K562 (cell line): ENCODE data around the gene MPV17L2. TPM values are rescaled to one million over a fixed set of nuclear protein-coding genes. Genes with fewer than 3 reads are reported as not detected.

Source experiments
- COPS2 ChIP-seq: fragments of 450-650 bp; conservative IDR thresholded peaks from 2 replicates; pipeline ENCODE4 v1.6.1; 2016; ENCODE audit warnings: mild to moderate bottlenecking, moderate library complexity
- CREB3 ChIP-seq: fragments of 450-650 bp; conservative IDR thresholded peaks from 2 replicates; pipeline ENCODE4 v1.6.1; 2016; ENCODE audit warnings: missing genetic modification characterization, low read depth, mild to moderate bottlenecking, missing compliant biosample characterization, moderate library complexity
- EGR1 ChIP-seq: fragments of 450-650 bp; conservative IDR thresholded peaks from 2 replicates; pipeline ENCODE4 v1.6.1; 2017; ENCODE audit warnings: mild to moderate bottlenecking
- HDAC2 ChIP-seq: fragments of 450-650 bp; IDR thresholded peaks from 2 replicates; pipeline ENCODE4 v1.6.1; 2016; ENCODE audit warnings: mild to moderate bottlenecking
- NFATC3 ChIP-seq: fragments of 450-650 bp; IDR thresholded peaks from 2 replicates; pipeline ENCODE4 v1.6.1; 2017; ENCODE audit warnings: mild to moderate bottlenecking
- PBX2 ChIP-seq, 2 experiments: IDR thresholded peaks in 1 of 2; conservative IDR thresholded peaks in 1 of 2; 2 replicates each; pipeline ENCODE4 v1.6.1; 2016; ENCODE audit warnings: low read depth in 2 of 2, mild to moderate bottlenecking in 1 of 2, missing compliant biosample characterization in 1 of 2, missing genetic modification characterization in 1 of 2, moderate library complexity in 1 of 2
- RBM15 ChIP-seq: fragments of 200-400 bp; formaldehyde crosslinking; IDR thresholded peaks from 2 replicates; pipeline ENCODE4 v1.6.1; 2018; ENCODE audit warnings: mild to moderate bottlenecking, low read length, moderate library complexity; ENCODE audit not compliant: insufficient read depth
- RFX1 ChIP-seq: fragments of 450-650 bp; IDR thresholded peaks from 2 replicates; pipeline ENCODE4 v1.6.1; 2016; ENCODE audit warnings: mild to moderate bottlenecking, moderate library complexity
- STAT5A ChIP-seq: IDR thresholded peaks from 2 replicates; pipeline ENCODE4 v1.6.1; 2012; ENCODE audit warnings: low read length, inconsistent platforms, borderline replicate concordance
- TCF7L2 ChIP-seq: fragments of 150-350 bp; IDR thresholded peaks from 2 replicates; pipeline ENCODE4 v1.6.1; 2016; ENCODE audit warnings: low read depth, mild to moderate bottlenecking, low read length, moderate library complexity
- XRCC3 ChIP-seq: fragments of 450-650 bp; IDR thresholded peaks from 2 replicates; pipeline ENCODE4 v1.6.1; 2017; ENCODE audit warnings: mild to moderate bottlenecking, moderate library complexity
- ZBTB34 ChIP-seq: fragments of 250-450 bp; sonication (Bioruptor Pico); IDR thresholded peaks from 2 replicates; pipeline ENCODE4 v1.8.0; 2021; ENCODE audit warnings: mild to moderate bottlenecking, moderate library complexity
- ZBTB7A ChIP-seq: IDR thresholded peaks from 2 replicates; pipeline ENCODE4 v1.6.1; 2011; ENCODE audit warnings: low read depth, mild to moderate bottlenecking, low read length, moderate library complexity, borderline replicate concordance; ENCODE audit not compliant: control insufficient read depth
- ZNF134 ChIP-seq: fragments of 250-450 bp; sonication (Bioruptor Pico); conservative IDR thresholded peaks from 2 replicates; pipeline ENCODE4 v1.4.0; 2020
- ZNF224 ChIP-seq: sonication (generic); formaldehyde crosslinking; IDR thresholded peaks from 2 replicates; pipeline ENCODE4 v1.8.0; 2022; ENCODE audit warnings: mild to moderate bottlenecking, missing genetic modification reagents
- polyA plus RNA-seq, 8 experiments: library from polyadenylated mRNA; depleted of rRNA in 4 of 8; stranded (reverse) in 5 of 8; unstranded in 3 of 8; fragments of >200 nt; fragmentation: Nextera tagmentation in 2 of 8; fragmentation: Illumina TruSeq in 1 of 8; extraction: Ambion mirVana in 2 of 8; extraction: Trizol in 1 of 8; gene quantifications; 2 replicates each; pipeline versions ENCODE4 v1.2.1 to v1.2.3, GENCODE V29; 2011 to 2014; ENCODE audit warnings: inconsistent platforms in 1 of 8, missing spikeins in 1 of 8
- total RNA-seq, 7 experiments: library from RNA; depleted of rRNA in 6 of 7; stranded (reverse); fragments of >200 nt in 6 of 7; fragmentation: Illumina TruSeq in 2 of 7; extraction: Trizol in 2 of 7; gene quantifications; 2 replicates each; pipeline versions ENCODE4 v1.2.1 to v1.2.3, GENCODE V29; 2011 to 2021; ENCODE audit warnings: low replicate concordance in 1 of 7
- TF ChIP-seq, protein P1 (sequence below): fragments of 450-650 bp; IDR thresholded peaks from 2 replicates; pipeline ENCODE4 v1.6.1; 2017; ENCODE audit warnings: antibody characterized with exemption, mild to moderate bottlenecking
- TF ChIP-seq, protein P2 (sequence below): IDR thresholded peaks from 2 replicates; pipeline ENCODE4 v1.6.1; 2011; ENCODE audit warnings: borderline replicate concordance, low read depth, mild to moderate bottlenecking, moderate library complexity, low read length; ENCODE audit not compliant: insufficient read depth, poor library complexity, severe bottlenecking

The MPV17L2 gene
- total and polyA plus RNA-seq, 9 of the 15 experiments (the other 6 are each of a cell fraction or from before 2014, with no cell fraction given) = 10.6 to 60.2 (median 28.5) TPM

DNA sequence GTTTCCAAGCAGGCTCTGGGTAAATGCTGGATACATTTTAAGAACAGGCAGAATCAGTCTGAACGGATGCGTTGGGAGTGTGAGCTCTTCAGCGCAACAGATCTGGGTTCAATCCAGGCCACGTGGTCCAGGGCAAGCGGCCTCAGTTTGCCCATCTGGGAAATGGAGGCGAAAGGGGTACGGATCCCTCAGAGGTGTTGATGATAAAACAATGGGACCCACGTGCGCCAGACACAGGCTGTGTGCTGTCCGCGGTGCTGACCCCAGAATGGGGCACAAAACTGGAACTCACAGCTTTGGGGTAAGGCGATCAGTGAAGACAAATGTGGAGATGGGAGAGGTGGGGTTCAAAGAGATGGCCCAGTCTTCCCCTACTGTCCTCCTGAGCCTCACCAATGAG lies 46.3 kb downstream of the MPV17L2 start (continued):
- TF ChIP-seq, protein P1, sequence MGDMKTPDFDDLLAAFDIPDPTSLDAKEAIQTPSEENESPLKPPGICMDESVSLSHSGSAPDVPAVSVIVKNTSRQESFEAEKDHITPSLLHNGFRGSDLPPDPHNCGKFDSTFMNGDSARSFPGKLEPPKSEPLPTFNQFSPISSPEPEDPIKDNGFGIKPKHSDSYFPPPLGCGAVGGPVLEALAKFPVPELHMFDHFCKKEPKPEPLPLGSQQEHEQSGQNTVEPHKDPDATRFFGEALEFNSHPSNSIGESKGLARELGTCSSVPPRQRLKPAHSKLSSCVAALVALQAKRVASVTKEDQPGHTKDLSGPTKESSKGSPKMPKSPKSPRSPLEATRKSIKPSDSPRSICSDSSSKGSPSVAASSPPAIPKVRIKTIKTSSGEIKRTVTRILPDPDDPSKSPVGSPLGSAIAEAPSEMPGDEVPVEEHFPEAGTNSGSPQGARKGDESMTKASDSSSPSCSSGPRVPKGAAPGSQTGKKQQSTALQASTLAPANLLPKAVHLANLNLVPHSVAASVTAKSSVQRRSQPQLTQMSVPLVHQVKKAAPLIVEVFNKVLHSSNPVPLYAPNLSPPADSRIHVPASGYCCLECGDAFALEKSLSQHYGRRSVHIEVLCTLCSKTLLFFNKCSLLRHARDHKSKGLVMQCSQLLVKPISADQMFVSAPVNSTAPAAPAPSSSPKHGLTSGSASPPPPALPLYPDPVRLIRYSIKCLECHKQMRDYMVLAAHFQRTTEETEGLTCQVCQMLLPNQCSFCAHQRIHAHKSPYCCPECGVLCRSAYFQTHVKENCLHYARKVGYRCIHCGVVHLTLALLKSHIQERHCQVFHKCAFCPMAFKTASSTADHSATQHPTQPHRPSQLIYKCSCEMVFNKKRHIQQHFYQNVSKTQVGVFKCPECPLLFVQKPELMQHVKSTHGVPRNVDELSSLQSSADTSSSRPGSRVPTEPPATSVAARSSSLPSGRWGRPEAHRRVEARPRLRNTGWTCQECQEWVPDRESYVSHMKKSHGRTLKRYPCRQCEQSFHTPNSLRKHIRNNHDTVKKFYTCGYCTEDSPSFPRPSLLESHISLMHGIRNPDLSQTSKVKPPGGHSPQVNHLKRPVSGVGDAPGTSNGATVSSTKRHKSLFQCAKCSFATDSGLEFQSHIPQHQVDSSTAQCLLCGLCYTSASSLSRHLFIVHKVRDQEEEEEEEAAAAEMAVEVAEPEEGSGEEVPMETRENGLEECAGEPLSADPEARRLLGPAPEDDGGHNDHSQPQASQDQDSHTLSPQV = no peak
- no peak for TF ChIP-seq NFATC3
- TF ChIP-seq HDAC2 = peak; percentile 72
- no peak for TF ChIP-seq STAT5A
- TF ChIP-seq COPS2 = no peak
- TF ChIP-seq ZNF134 = no peak
- TF ChIP-seq RFX1 = no peak
- TF ChIP-seq RBM15 = no peak
- TF ChIP-seq ZBTB7A = no peak
- TF ChIP-seq EGR1 = no peak
- 0 out of 2 replicates have a peak, but pooled peaks have one; percentile 58 for TF ChIP-seq ZNF224 (CRISPR knock-in tag)
- TF ChIP-seq, protein P2, sequence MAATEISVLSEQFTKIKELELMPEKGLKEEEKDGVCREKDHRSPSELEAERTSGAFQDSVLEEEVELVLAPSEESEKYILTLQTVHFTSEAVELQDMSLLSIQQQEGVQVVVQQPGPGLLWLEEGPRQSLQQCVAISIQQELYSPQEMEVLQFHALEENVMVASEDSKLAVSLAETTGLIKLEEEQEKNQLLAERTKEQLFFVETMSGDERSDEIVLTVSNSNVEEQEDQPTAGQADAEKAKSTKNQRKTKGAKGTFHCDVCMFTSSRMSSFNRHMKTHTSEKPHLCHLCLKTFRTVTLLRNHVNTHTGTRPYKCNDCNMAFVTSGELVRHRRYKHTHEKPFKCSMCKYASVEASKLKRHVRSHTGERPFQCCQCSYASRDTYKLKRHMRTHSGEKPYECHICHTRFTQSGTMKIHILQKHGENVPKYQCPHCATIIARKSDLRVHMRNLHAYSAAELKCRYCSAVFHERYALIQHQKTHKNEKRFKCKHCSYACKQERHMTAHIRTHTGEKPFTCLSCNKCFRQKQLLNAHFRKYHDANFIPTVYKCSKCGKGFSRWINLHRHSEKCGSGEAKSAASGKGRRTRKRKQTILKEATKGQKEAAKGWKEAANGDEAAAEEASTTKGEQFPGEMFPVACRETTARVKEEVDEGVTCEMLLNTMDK = no peak
- TF ChIP-seq TCF7L2 = no peak
- TF ChIP-seq PBX2 (CRISPR knock-in tag; IDR thresholded peaks at IDR 0.05; ENCODE audit: low read depth) = no peak
- no peak for TF ChIP-seq PBX2 (tag; conservative IDR thresholded peaks at IDR 0.05; ENCODE audit: low read depth)
- no peak for TF ChIP-seq CREB3
- no peak for TF ChIP-seq ZBTB34 (CRISPR knock-in tag)
- no peak for TF ChIP-seq XRCC3
